Transverse colon (tissue), 4 donors: ENCODE data around the gene TRRAP. TPM values are rescaled to one million over a fixed set of nuclear protein-coding genes. Genes with fewer than 3 reads are reported as not detected.
A peak's percentile ranks its signal among the peaks of the same experiment; 100 is the strongest.

Source experiments
- DNase-seq: peaks from one replicate; pipeline ENCODE4 v3.0.0-alpha.2; 2019
- H3K27ac ChIP-seq, 4 donors: fragments of 200-600 bp; sonication (generic); 2 replicates each; pipeline ENCODE4 v1.5.1; 2016 to 2018; ENCODE audit warnings: inconsistent platforms in 4 of 4
- H3K27me3 ChIP-seq: fragments of 200-600 bp; sonication (generic); 2 replicates; pipeline ENCODE4 v1.5.1; 2017; ENCODE audit warnings: inconsistent platforms
- H3K36me3 ChIP-seq, 4 donors: fragments of 200-600 bp; sonication (generic); 2 replicates each; pipeline ENCODE4 v1.5.1; 2017 to 2019; ENCODE audit warnings: inconsistent platforms in 4 of 4
- H3K4me1 ChIP-seq, 4 donors: fragments of 200-600 bp; sonication (generic); 2 replicates each; pipeline ENCODE4 v1.5.1; 2017 to 2020; ENCODE audit warnings: inconsistent platforms in 4 of 4
- H3K4me3 ChIP-seq, 4 donors: fragments of 200-600 bp; sonication (generic); 1 replicate in 1 of 4; 2 replicates in 3 of 4; pipeline versions ENCODE4 v1.5.1 to v1.6.1; 2017 to 2019; ENCODE audit warnings: inconsistent platforms in 4 of 4
- H3K9me3 ChIP-seq, 2 donors: fragments of 200-600 bp; sonication (generic); 2 replicates each; pipeline ENCODE4 v1.5.1; 2017 to 2019; ENCODE audit warnings: inconsistent platforms in 2 of 2
- EP300 ChIP-seq: sonication (generic); formaldehyde crosslinking; IDR thresholded peaks from one replicate; pipeline ENCODE4 v1.6.1; 2017; ENCODE audit warnings: antibody characterized with exemption, low read depth
- POLR2A ChIP-seq: fragments of 450-650 bp; IDR thresholded peaks from one replicate; pipeline ENCODE4 v1.6.1; 2016; ENCODE audit warnings: antibody characterized with exemption, mild to moderate bottlenecking, moderate library complexity
- POLR2AphosphoS5 ChIP-seq, 3 donors: sonication (generic); formaldehyde crosslinking; IDR thresholded peaks; one replicate each; pipeline ENCODE4 v1.6.1; 2016; ENCODE audit warnings: antibody characterized with exemption in 3 of 3
- WGBS, 2 donors: methylation state at CpG; one replicate each; pipeline ENCODE4 v1.1.5; 2018; ENCODE audit warnings: low coverage in 1 of 2; 5-methylcytosine and 5-hydroxymethylcytosine counted together
- in situ Hi-C, 4 donors: fragments of 200-750 bp; cut with MboI; loops; one replicate each; pipeline versions ENCODE4 v1.15.0 to v1.15.1; 2017; ENCODE audit warnings: low sequenced_read_pairs in 3 of 4, low pct_ligation_motif_present in 1 of 4, low pct_unique_long_range_greater_than_20kb in 1 of 4
- intact Hi-C: fragments of 100-400 bp; cut with DNase I; formaldehyde crosslinking; loops from one replicate; pipeline ENCODE4 v1.15.1; 2023; ENCODE audit warnings: low total_unique reads
- total RNA-seq, 4 donors: library from RNA; depleted of rRNA; stranded (reverse); fragments of >200 nt; gene quantifications; one replicate each; pipeline ENCODE4 v1.1.0, GENCODE V29; 2016
- TF ChIP-seq, protein P1 (sequence below), 5 experiments: fragments of 200-600 bp in 3 of 5; fragments of 450-650 bp in 2 of 5; sonication (generic) in 3 of 5; IDR thresholded peaks; 1 replicate in 2 of 5; 2 replicates in 3 of 5; pipeline ENCODE4 v1.5.1; 2016 to 2017; ENCODE audit warnings: antibody characterized with exemption in 5 of 5, inconsistent platforms in 3 of 5, mild to moderate bottlenecking in 2 of 5, moderate library complexity in 1 of 5

TRRAP gene
- total RNA-seq, 4 donors from 2014 or later, result 27.3 to 73.3 (median 38.0) TPM

DNA sequence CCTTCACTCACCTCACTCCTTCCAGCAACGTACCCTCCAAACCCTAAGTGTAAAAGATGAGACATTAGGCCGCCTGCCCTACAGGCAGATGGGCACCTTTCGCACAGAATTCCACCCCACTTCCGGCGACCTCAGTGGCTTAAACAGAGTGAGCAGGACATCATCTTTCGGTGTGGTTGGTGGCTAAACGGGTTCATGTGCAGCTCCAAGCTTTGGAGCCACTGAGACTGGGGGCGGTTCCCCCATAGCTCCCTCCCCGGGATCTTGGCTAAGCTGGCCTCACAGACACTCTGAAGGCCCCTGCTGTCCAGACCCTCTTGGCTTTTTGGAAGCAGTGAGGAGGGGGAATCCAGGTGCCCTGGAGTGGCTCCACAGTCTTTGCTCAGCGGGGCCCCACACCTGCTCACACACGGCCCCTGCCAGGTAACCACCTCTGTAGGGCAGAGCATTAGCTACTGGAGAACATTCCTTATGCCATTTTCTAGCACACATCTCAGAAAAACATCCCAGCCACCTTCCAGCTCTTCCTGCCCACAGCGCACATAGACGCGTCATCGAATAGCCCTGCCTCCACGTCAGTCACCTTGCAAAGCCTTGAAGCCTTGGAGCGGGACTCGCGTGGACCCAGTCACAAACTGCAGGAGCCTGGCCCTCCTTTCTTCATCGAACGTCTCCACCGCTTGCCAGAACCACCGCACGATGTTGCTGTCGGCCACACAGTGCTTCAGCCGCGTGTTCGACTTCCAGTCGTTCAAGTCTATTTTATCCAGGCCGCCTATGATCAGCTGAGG lies 156.8 kb downstream of the TRRAP start:
- intact Hi-C loops, result no loop called here
- no peak overlapping the region for H3K4me3 ChIP-seq
- in situ Hi-C loops, result loop anchor here in 1 of 4 donors (10.0 kb wide), 1 partner anchor 280 kb away; no protein-coding TSS in a partner anchor
- H3K4me1 ChIP-seq, result peaks cover 0 to 1% (median 0%) of the 10 kb centered on the region in 4 donors
- H3K36me3 ChIP-seq, result peaks cover 0 to 73% (median 32%) of the 10 kb centered on the region in 4 donors
- no peaks in the 10 kb centered on the region for H3K27me3 ChIP-seq
- TF ChIP-seq POLR2AphosphoS5 (IDR thresholded peaks at IDR 0.05), result no peak
- no peaks in the 10 kb centered on the region for H3K9me3 ChIP-seq
- WGBS, 2 donors, result 93 to 98% methylated on average over 14 to 30 of the region's 30 CpGs
- no peak for DNase-seq
- no peak overlapping the region for H3K27ac ChIP-seq

DNA sequence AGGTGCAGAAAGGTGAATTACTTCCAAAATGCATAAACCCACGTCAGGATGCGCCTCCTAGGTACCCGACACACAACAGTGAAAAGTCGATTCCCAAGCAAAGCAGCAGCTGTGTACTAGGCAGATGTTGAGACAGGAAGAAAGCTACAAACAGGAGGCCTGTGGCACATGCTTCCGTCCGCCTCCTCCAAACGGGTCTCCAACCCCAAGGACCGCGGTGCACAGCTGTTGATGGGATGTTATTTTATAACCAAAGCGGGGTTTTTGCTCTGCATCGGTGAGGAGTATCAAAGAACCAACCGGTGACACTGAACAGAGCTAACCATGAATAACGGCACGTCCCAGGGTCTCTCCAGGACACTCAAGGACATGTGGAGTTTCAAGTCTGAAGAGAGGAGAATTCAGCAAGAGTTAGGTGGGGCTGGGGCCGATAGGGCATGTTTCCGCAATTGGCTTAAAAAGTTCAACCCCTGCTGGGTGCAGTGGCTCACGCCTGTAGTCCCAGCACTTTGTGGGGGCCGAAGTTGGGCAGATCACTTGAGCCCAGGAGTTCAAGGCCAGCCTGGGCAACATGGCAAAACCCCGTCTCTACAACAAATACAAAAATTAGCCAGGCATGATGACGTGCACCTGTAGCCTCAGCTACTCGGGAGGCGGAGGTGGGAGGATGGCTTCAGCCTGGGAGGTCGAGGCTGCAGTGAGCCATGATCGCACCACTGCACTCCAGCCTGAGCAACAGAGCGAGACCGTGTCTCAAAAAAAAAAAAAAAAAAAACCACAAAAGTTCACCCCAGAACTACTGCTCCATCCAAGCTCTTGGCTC lies 157.6 kb downstream of the TRRAP start:
- 89 to 90% methylated on average over 2 to 26 of the region's 26 CpGs for WGBS, 2 donors
- TF ChIP-seq, protein P1, sequence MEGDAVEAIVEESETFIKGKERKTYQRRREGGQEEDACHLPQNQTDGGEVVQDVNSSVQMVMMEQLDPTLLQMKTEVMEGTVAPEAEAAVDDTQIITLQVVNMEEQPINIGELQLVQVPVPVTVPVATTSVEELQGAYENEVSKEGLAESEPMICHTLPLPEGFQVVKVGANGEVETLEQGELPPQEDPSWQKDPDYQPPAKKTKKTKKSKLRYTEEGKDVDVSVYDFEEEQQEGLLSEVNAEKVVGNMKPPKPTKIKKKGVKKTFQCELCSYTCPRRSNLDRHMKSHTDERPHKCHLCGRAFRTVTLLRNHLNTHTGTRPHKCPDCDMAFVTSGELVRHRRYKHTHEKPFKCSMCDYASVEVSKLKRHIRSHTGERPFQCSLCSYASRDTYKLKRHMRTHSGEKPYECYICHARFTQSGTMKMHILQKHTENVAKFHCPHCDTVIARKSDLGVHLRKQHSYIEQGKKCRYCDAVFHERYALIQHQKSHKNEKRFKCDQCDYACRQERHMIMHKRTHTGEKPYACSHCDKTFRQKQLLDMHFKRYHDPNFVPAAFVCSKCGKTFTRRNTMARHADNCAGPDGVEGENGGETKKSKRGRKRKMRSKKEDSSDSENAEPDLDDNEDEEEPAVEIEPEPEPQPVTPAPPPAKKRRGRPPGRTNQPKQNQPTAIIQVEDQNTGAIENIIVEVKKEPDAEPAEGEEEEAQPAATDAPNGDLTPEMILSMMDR (IDR thresholded peaks at IDR 0.05), result no peak
- no peak for TF ChIP-seq POLR2AphosphoS5 (IDR thresholded peaks at IDR 0.05)
- Histone ChIP-seq H3K4me1 (peaks cover 5 to 9% (median 5%) of the 10 kb centered on the region in 4 donors), H3K9me3 (no peaks in the 10 kb centered on the region), H3K36me3 (peaks cover 0 to 65% (median 28%) of the 10 kb centered on the region in 4 donors), H3K4me3 (no peak overlapping the region), H3K27me3 (no peaks in the 10 kb centered on the region), H3K27ac (no peak overlapping the region)
- no peak for DNase-seq
- in situ Hi-C loops, result loop anchor here in 1 of 4 donors (10.0 kb wide), 1 partner anchor 279 kb away; no protein-coding TSS in a partner anchor
- intact Hi-C loops, result no loop called here

DNA sequence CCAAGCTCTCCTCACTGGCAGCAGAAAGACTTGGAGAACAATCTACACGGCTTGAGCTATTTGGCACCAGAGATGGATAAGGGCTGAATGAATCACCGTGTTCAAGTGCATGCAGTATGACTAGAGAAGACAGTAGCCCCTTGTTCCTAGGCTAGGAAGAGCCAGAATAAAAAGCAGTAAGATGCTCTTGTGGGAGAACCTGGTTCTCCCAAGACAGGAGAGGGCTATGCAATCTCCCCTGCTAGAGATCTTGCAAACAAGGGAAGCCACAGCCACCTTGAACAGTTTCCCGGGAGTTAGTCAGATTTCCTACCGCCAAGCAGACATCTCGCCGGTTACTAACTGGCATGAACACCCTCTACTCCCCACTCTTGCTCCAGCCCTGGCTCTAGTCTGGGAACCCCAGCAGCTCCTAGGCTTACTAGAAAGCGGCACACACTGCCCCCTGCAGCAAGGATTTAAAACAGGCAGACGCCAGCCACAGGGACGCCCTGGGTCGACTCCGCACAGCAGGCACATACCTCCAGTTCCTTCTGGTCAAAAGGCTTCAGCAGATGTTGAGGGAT lies 158.3 kb downstream of the TRRAP start:
- intact Hi-C loops, result no loop called here
- 40 to 84% methylated on average over 1 to 11 of the region's 11 CpGs for WGBS, 2 donors

DNA sequence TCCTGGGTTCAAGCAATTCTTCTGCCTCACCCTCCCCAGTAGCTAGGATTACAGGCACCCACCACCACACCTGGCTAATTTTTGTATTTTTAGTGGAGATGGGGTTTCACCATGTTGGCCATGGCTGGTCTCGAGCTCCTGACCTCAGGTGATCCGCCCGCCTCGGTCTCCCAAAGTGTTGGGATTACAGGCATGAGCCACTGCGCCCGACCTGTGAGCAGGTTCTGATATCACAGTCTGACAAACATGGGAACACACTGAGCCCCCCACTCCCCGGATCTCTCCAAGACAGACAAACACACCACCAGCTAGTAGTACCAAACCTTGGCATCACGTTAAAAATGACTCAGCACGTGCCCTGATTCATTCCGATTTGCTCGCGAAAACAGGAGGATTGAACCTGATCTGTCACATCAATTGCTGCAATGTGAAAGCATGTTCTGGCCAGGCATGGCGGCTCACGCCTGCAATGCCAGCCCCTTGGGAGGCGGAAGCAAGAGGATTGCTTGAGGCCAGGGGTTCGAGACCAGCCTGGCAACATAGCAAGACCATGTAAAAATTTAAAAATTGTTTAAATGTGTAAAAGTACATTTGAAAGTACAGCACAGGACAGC lies 159.1 kb downstream of the TRRAP start:
- Histone ChIP-seq H3K36me3 (peaks cover 0 to 56% (median 22%) of the 10 kb centered on the region in 4 donors), H3K9me3 (no peaks in the 10 kb centered on the region), H3K4me1 (peaks cover 10 to 23% (median 17%) of the 10 kb centered on the region in 4 donors), H3K27ac (no peak overlapping the region), H3K4me3 (no peak overlapping the region), H3K27me3 (no peaks in the 10 kb centered on the region)
- 96 to 100% methylated on average over 1 to 16 of the region's 16 CpGs for WGBS, 2 donors
- intact Hi-C loops, result no loop called here
- no peak for TF ChIP-seq POLR2A
- TF ChIP-seq EP300, result no peak
- in situ Hi-C loops, result loop anchor here in 1 of 4 donors (10.0 kb wide), 1 partner anchor 277 kb away; no protein-coding TSS in a partner anchor
- DNase-seq, result no peak

More for the DNA sequence above, 158.3 kb downstream of the TRRAP start:
- H3K27me3 ChIP-seq, result no peaks in the 10 kb centered on the region
- no peak overlapping the region for H3K4me3 ChIP-seq
- H3K36me3 ChIP-seq, result peaks cover 0 to 63% (median 26%) of the 10 kb centered on the region in 4 donors
- in situ Hi-C loops, result loop anchor here in 1 of 4 donors (10.0 kb wide), 1 partner anchor 278 kb away; no protein-coding TSS in a partner anchor
- DNase-seq, result no peak
- no peaks in the 10 kb centered on the region for H3K9me3 ChIP-seq
- H3K27ac ChIP-seq, result no peak overlapping the region
- H3K4me1 ChIP-seq, result peaks cover 10 to 16% (median 11%) of the 10 kb centered on the region in 4 donors
- TF ChIP-seq, protein P1 (IDR thresholded peaks at IDR 0.05), result peak in 3 of 5 experiments; percentile 18 to 27 (median 24)
- no peak for TF ChIP-seq POLR2AphosphoS5 (IDR thresholded peaks at IDR 0.05)
- no peak for TF ChIP-seq POLR2A
